ENCODE measurements around the gene SMG1. TPM values are rescaled to one million over a fixed set of nuclear protein-coding genes. Genes with fewer than 3 reads are reported as not detected.
A peak's percentile ranks its signal among the peaks of the same experiment; 100 is the strongest.

Gene SMG1
- polyA plus RNA-seq, 1 experiment: 38.7 TPM

DNA sequence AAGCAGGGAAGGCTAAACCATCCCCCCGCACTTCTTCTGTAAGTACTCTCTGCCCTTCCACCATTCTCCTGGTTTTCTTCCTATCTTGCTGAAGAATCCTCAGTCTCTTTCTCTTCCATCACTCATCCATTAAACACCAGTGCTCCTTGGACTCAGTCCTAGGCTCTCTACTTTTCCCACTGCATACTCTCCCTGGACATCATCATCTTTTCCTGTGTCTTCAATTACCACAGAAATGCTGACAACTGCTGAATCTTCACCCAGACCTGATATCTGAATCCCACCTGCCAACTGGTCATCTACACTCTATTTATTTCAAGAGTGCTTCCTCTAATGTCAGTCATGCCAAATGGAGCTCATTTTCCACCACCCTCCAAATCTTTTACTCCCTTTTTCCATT is 71.0 kb downstream of the SMG1 start:
- CTCF ChIA-PET: interaction anchor here (0.8 to 3.1 kb wide), 3 partner anchors 53 to 114 kb away, joined by 4 to 17 read pairs (median 6); partner anchors contain the start of gene ARL6IP1
- peak; percentile 8 for DNase-seq (ENCODE audit: low read depth, low spot score)
- H3K27me3 ChIP-seq (ENCODE audit: control insufficient read depth, insufficient read depth, low read length): no peaks in the 10 kb centered on the region
- no peak overlapping the region for H3K4me3 ChIP-seq (ENCODE audit: low read depth, low read length)
- H3K9me3 ChIP-seq (ENCODE audit: control insufficient read depth, insufficient read depth, low read length): no peaks in the 10 kb centered on the region
- no peak overlapping the region for H3K27ac ChIP-seq (ENCODE audit: low read depth, low read length)
- POLR2A ChIA-PET: no interaction called here
- TF ChIP-seq CTCF (IDR thresholded peaks at IDR 0.05; ENCODE audit: low read depth, low read length): no peak

- TF ChIP-seq CTCF (IDR thresholded peaks at IDR 0.05; ENCODE audit: low read depth, low read length): no peak
- Histone ChIP-seq H3K27me3 (ENCODE audit: control insufficient read depth, insufficient read depth, low read length) (no peaks in the 10 kb centered on the region), H3K9me3 (ENCODE audit: control insufficient read depth, insufficient read depth, low read length) (no peaks in the 10 kb centered on the region), H3K4me3 (ENCODE audit: low read depth, low read length) (no peak overlapping the region), H3K27ac (ENCODE audit: low read depth, low read length) (no peak overlapping the region)
- no peak for DNase-seq (ENCODE audit: low read depth, low spot score)
- POLR2A ChIA-PET: no interaction called here
- CTCF ChIA-PET: interaction anchor here (1.3 to 3.1 kb wide), 2 partner anchors 52 to 116 kb away, joined by 3 to 17 read pairs; partner anchors contain the start of gene ARL6IP1
Measured at GRCh38 chr16:18853694-18854093, 72.5 kb downstream of the SMG1 start.

DNA sequence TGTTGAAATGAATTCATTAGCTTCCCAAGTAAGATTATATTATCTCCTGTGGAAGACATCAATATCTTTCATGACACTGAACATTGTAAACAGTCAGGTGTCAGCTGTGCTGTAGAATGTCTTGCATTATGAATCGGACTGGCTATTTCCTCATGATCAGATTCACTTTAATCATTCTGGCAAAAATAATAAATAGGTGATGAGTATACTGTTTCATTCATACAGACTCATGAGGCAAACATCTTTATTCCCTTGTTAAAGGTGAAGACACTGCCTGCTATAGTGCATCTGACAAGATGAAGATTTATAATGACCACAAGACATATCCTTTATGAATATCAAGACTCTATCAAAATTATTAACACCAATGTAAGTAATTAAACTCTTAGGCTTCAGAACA is 73.6 kb downstream of the SMG1 start:
- CTCF ChIA-PET: interaction anchor here (1.3 to 3.1 kb wide), 2 partner anchors 51 to 117 kb away, joined by 3 to 17 read pairs; partner anchors contain the start of gene ARL6IP1
- no peaks in the 10 kb centered on the region for H3K27me3 ChIP-seq (ENCODE audit: control insufficient read depth, insufficient read depth, low read length)
- no peak for DNase-seq (ENCODE audit: low read depth, low spot score)
- no peak for TF ChIP-seq CTCF (IDR thresholded peaks at IDR 0.05; ENCODE audit: low read depth, low read length)
- no peaks in the 10 kb centered on the region for H3K9me3 ChIP-seq (ENCODE audit: control insufficient read depth, insufficient read depth, low read length)
- H3K4me3 ChIP-seq (ENCODE audit: low read depth, low read length): no peak overlapping the region
- no peak overlapping the region for H3K27ac ChIP-seq (ENCODE audit: low read depth, low read length)
- POLR2A ChIA-PET: no interaction called here

- ChIA-PET POLR2A (interaction anchor here (1.2 kb wide), 1 partner anchor 45 kb away, joined by 5 read pairs; the partner anchor contains the start of gene ARL6IP1), CTCF (interaction anchor here (3.2 kb wide), 1 partner anchor 45 kb away, joined by 16 read pairs; the partner anchor contains the start of gene ARL6IP1)
- Histone ChIP-seq H3K27ac (ENCODE audit: low read depth, low read length) (no peak overlapping the region), H3K9me3 (ENCODE audit: control insufficient read depth, insufficient read depth, low read length) (no peaks in the 10 kb centered on the region), H3K27me3 (ENCODE audit: control insufficient read depth, insufficient read depth, low read length) (no peaks in the 10 kb centered on the region), H3K4me3 (ENCODE audit: low read depth, low read length) (no peak overlapping the region)
- no peak for DNase-seq (ENCODE audit: low read depth, low spot score)
- no peak for TF ChIP-seq CTCF (IDR thresholded peaks at IDR 0.05; ENCODE audit: low read depth, low read length)
Measured at GRCh38 chr16:18846416-18846815, 79.8 kb downstream of the SMG1 start.

DNA sequence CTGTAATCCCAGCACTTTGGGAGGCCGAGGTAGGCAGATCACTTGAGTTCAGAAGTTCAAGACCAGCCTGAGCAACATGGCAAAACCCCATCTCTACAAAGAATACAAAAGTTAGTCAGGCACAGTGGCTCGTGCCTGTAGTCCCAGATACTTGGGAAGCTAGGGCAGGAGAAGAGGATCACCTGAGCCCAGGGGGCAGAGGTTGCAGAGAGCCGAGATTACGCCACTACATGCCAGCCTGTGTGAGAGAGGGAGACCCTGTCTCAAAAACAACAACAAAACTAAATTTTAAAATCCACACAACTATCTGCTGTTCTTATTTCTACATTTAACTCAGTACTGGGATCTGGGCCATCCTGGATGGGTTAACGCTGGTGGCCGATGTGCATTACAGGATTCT is 83.6 kb downstream of the SMG1 start:
- ChIA-PET POLR2A (no interaction called here), CTCF (interaction anchor here (1.0 kb wide), 1 partner anchor 40 kb away, joined by 3 read pairs; no protein-coding TSS in a partner anchor)
- H3K27ac ChIP-seq (ENCODE audit: low read depth, low read length): no peak overlapping the region
- no peak for DNase-seq (ENCODE audit: low read depth, low spot score)
- no peak overlapping the region for H3K4me3 ChIP-seq (ENCODE audit: low read depth, low read length)
- H3K9me3 ChIP-seq (ENCODE audit: control insufficient read depth, insufficient read depth, low read length): no peaks in the 10 kb centered on the region
- H3K27me3 ChIP-seq (ENCODE audit: control insufficient read depth, insufficient read depth, low read length): no peaks in the 10 kb centered on the region
- TF ChIP-seq CTCF (IDR thresholded peaks at IDR 0.05; ENCODE audit: low read depth, low read length): no peak
